HG02759 (cell line): ENCODE measurements around the gene TFAP2B.
A peak's percentile ranks its signal among the peaks of the same experiment; 100 is the strongest.

Experiments used
- ATAC-seq: cut with Tn5 transposase; IDR thresholded peaks from one replicate; pipeline ENCODE4 v1.9.1; 2021; ENCODE audit warnings: mild to moderate bottlenecking, moderate library complexity; ENCODE audit not compliant: unreplicated experiment

Gene TFAP2B

GRCh38 chr6:50818673-50819072 is at the start of gene TFAP2B:
TSS of gene TFAP2B (plus strand) at chr6:50818871. CDS start at chr6:50818892, 21 bp downstream.
- no peak for ATAC-seq

GRCh38 chr6:50778696-50779095 is 40.0 kb upstream of the TFAP2B start:
- ATAC-seq = no peak

DNA sequence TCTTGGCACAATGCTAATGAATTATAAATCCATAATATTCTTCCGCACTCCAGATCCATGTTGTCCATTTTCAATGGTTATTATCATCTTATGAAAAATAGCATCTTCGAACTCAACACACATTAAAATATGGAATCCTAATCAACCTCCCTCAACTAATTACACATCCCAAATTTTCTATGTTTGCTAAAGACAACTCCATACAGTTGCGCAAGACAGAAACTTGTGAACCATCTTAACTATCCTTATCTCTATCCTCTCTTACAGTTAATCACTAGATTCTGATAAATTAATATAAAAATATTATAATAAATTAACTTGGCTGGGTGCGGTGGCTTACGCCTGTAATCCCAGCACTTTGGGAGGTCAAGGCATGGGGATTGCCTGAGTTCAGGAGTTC is 38.3 kb upstream of the TFAP2B start:
- no peak for ATAC-seq

DNA sequence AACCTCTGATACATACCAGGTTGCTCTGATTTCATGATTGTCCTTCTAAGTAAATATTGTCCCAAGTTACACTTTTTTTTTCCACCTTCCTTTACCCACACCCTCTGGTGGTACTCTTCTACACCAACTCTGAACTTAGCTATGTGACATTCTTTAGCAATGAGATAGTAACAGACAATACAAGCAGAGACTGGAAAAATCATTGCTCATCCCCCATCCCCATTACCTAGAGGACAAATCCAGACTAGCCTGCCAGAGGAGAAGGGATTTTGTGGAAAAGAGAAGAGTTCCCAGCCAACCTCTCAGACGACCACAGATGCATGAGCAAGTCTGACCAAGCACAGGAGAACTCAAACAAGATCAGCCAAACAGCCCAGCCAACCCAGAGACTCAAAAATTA is 32.8 kb upstream of the TFAP2B start:
- no peak for ATAC-seq

DNA sequence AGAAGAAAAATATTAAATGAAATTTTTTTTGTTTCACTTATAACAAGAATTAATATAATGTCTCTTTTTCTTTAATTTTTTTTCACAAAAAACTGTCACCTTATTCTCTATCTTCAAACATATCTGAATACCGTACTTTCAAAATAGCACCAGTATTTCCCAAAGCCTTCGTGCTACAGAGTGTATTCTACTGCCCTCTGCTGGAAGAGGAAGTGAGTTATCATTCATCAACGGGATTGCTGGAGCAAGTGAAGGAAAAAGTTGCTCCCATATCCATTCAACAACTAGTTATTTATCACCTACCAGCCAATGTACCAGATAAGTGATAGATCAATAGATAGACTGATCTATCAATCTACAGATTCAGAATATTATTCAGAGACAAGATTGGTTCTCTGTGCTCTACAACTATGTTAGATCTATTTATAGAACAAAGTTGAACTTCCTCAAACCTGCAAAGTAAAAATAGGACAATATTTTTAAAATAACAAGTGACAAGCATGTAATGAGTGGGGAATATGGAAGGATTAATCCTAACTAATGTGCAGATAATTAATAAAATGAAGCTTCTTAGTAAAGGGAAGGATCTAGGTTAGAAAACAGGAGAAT is 26.7 kb upstream of the TFAP2B start:
- ATAC-seq = peak; percentile 61

- ATAC-seq = no peak
Observed at GRCh38 chr6:50792771-50793170, 25.9 kb upstream of the TFAP2B start.

- ATAC-seq = no peak
Observed at GRCh38 chr6:50795574-50795973, 23.1 kb upstream of the TFAP2B start.

DNA sequence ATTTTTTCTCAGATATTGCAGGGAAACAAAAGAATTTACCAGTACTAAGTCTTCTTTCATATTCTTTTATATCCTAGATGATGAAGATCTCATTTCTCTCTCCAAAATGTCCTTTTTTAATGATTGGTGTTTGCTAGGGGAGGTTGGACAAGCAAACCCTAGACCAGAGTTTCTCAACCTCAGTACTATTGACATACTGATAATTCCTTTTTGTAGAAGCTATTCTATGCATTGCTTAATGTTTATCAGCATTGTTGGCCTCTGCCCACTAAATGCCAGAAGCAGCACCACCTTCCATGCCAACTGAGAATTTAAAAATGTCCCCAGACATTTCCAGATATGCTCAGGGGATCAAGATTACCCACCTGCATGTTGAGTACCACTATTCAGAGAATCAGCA is 14.4 kb upstream of the TFAP2B start:
- ATAC-seq = no peak

DNA sequence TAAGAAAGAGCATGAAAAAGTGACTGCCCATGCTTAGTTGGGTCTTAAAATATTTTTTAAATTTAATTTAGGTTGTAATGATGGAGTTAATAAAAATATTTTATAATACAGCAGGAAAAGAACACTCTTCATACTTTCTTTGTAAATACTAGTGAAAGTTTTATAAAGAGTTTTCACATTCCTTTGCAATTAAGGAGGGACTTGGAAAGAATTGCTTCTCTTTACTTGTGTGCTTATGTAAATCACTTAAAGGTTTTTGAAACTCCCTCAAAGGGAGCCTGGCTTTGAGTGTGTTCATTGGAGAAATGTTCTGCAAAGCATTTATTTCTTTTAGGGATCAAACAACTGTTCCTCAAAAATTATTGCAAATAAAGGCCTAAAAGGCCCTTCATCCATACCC is 11.6 kb upstream of the TFAP2B start:
- no peak for ATAC-seq

- peak; percentile 52 for ATAC-seq
Observed at GRCh38 chr6:50815436-50816114, 3.1 kb upstream of the TFAP2B start.

- ATAC-seq = peak; percentile 71
Observed at GRCh38 chr6:50816115-50816675, 2.5 kb upstream of the TFAP2B start.

DNA sequence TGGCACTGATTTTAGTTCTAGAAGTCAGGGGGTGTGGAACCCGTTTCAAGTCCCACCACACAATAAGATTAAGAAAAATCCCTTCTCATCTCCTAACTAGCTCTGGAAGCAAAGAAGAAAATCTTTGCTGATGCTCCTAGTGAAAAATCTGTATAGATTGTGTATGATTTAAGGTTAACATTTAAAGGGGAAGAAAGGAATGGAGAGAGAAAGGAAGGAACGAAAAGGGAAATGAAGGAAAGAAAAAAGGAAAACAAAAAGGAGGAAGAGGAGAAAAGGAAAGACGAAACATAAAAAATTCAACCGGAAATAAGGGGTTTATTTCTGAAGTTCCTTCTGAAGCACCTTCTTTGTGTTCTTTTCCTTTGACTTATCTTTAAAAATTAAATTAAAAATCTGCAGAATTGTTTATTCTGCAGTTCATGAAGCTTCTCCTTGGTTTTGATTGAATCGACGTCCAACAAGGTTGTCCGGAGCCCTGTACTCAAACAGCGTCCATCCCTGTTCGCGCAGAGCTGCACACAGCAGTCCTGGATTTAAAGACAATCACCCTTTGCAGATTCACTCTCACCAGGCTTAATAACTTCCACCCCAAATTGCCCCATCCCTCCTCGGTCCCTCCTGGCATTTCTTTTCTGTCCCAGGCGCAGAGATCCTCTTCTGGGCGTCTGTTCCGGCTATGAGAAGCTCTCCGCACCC is 1.6 kb upstream of the TFAP2B start:
- ATAC-seq = no peak

DNA sequence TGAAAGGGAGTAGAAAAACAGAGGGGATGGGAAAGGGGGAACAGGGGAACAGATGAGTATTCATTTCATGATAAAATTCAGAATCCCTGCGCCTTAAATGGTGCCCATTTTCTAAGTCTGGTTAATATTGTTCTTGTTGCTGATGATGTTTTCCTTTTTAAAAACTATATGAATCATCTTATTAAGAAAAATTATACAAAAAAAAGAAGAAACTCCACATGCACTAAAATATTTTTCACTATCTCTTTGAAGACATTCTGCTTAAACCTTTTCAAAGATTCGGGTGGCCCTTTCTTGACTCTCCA is 1.1 kb upstream of the TFAP2B start:
- no peak for ATAC-seq

DNA sequence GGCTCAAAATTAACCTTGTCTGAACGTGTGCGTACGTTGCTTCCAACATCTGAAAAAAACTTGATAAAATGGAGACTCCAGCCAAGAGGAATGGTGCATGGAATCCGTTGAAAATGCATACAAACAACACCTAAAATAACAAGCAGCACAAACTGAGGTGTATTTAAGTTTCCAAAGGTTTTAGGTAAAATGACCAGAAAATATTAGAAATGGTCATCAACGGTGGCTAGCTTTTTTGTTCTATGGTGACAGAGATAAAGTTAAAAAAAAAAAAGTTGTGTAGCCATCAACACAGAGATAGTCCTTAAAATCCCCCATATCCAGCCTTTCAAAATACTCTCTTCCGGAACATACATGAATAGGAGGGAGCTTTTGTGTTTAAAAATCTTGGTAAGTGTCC is 651 bp upstream of the TFAP2B start:
- ATAC-seq = no peak

DNA sequence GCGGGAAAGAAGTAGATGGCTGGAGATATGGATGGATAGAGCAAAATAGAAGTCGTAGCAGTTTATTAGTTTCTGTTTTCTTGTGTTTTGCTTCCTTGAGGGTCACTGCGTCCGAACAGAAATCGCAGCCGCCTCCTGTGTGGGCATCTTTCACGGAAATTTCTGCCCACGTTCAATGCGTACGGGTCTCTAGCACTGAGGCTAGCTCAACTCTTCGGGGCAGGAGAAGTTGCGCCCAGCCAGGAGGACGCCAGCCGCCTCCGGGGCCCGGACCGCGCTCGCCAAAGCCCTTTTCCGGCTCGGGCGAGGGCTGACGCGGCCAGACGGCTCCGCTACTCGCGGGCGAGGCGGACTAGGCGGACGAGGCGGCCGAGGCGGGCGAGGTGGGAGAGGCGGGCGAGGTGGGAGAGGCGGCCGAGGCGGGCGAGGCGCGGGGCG is 814 bp downstream of the TFAP2B start:
- ATAC-seq = no peak

DNA sequence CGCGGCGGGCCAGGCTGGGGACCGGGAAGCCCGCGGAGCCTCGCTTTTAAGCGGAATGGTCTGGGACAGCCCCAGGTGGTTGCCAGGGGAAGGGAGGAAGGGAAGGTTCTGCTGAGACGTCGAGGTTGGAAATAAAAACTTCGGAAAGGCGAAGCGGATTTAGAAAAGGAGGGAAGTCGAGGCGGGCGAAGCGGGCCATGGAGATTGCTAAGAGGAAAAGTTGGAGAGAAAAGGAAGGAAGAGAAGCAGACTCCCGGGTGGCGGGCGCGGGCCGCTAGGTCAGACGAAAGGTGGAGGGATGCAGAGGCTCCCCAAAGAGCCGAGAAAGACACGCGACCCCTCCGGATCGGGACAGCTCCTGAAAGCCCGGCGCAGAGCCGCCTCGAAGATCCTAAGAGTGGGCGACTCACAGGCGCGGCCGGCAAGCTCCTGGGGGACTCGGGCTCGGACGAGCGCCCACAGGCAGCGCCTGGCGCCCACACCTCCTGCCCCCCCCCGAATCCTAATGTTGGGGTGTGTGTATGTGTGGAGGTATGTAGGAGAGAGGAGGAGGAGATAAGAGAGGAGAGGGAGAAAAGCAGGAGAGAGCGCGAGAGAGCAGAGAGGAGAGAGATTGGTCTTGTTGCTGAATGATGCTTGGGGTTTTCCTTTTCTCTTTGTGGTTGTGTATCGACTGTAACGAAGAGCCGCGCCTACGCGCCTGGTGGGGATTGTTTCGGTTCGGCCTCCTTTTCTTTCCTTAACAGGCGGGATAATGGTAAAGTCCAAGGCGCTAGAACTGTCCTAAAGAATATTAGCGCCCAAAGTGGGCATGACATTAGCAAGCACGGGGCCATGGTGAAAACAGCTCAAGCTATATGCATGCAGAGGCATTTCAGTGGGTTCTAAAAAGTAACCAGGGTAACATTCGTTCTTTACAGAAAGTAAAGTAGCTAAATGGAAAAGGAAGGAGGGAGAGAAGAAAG is 1.5 kb downstream of the TFAP2B start:
- ATAC-seq = peak; percentile 46

DNA sequence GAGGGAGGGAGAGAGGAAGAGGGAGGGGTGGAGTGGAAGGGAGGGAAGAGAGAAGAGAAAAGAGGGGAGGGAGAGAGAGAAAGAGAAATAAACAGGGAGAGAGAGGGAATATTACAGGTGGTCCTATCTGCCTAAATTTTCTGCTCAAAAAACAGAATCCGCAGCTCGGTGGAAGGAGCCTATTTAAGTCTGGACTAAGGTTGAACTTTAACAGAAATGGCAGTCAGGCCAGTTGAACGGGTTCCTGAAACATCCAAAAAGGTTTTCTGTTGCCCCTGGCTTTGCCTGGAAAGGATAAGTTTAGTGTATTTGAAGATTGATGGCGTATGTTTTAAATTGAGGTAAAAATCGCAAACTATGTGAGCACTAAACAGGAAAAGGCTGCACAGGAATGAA is 2.2 kb downstream of the TFAP2B start:
- ATAC-seq = no peak

DNA sequence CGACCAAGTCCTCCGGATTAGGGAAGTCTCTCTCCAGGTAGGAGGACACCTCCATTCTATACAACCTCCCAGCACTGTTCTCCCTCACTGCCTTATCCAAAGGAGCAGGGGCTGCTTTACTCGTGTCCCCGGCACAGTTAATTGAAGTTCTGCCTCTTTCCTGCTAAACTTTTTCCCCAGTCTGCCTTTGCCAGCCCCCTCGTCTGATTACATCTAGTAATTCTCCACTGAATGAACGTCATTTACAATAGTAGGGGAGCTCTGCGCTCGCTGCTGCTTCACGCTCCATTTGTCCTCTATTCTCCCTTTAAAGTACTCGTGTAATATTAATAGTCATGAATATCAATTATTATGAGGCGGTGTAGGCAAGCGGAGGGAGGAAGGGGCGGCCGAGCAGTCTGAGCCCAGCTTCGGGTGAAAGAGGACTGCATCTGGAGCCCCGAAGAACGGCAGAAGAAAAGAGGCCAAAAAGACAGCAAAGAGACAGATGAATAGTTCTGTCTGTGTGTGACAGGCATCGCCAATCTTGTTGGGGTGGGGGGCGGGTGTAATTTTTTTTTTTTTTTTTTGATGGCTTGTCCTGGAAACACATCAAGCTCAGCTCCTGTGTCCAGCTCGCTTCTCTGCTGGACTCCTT is 2.9 kb downstream of the TFAP2B start:
- no peak for ATAC-seq

- no peak for ATAC-seq
Observed at GRCh38 chr6:50822078-50822476, 3.4 kb downstream of the TFAP2B start.

GRCh38 chr6:50823094-50823920 is 4.6 kb downstream of the TFAP2B start:
- ATAC-seq = no peak
